H1 (cell line): Measurements from ENCODE around the gene HSFX4.

ENCODE experiments used
- PHF8 ChIP-seq: fragments of 200-600 bp; sonication (generic); conservative IDR thresholded peaks from 2 replicates; pipeline ENCODE4 v1.7.1; 2012; ENCODE audit warnings: low read depth, mild to moderate bottlenecking, inconsistent platforms, low read length, moderate library complexity
- TBP ChIP-seq: IDR thresholded peaks from 2 replicates; pipeline ENCODE4 v1.6.1; 2011; ENCODE audit warnings: low read depth, low read length, improper control_type of control experiment
- TEAD4 ChIP-seq: IDR thresholded peaks from 2 replicates; pipeline ENCODE4 v1.6.1; 2012; ENCODE audit warnings: low read depth, low read length, inconsistent platforms, mixed read lengths
- TF ChIP-seq, protein P1 (sequence below): IDR thresholded peaks from 2 replicates; pipeline ENCODE4 v1.6.1; 2012; ENCODE audit warnings: inconsistent platforms
- TF ChIP-seq, protein P2 (sequence below), 3 experiments: IDR thresholded peaks; 1 replicate in 2 of 3; 2 replicates in 1 of 3; pipeline versions ENCODE4 v1.5.1 to v1.6.1; 2011; ENCODE audit warnings: low read length in 3 of 3, mild to moderate bottlenecking in 3 of 3, inconsistent platforms in 2 of 3, low read depth in 1 of 3, moderate library complexity in 1 of 3; ENCODE audit not compliant: insufficient read depth in 1 of 3; ENCODE audit errors: control extremely low read depth in 1 of 3

DNA sequence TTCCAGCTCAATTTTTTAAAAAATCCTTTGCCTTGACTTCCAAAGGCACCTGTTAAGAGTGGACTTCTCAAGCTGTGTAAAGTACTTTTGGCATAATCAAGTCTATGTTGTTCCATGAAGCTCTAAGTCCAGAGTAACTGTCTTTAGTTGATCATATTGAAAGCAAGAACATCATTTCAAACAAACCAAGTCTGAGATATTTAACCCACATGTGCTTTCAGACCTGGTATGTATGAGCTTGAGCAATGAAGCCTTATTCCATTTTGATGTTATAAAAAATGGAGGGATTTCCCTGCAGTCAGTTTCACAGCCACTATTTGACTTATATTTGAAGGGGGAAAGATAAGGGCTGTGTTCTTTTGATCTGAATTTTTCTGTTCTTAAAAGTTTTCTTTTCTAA, 32.6 kb downstream of the HSFX4 start:
- TF ChIP-seq, protein P1, sequence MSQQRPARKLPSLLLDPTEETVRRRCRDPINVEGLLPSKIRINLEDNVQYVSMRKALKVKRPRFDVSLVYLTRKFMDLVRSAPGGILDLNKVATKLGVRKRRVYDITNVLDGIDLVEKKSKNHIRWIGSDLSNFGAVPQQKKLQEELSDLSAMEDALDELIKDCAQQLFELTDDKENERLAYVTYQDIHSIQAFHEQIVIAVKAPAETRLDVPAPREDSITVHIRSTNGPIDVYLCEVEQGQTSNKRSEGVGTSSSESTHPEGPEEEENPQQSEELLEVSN = no peak
- TF ChIP-seq, protein P2, sequence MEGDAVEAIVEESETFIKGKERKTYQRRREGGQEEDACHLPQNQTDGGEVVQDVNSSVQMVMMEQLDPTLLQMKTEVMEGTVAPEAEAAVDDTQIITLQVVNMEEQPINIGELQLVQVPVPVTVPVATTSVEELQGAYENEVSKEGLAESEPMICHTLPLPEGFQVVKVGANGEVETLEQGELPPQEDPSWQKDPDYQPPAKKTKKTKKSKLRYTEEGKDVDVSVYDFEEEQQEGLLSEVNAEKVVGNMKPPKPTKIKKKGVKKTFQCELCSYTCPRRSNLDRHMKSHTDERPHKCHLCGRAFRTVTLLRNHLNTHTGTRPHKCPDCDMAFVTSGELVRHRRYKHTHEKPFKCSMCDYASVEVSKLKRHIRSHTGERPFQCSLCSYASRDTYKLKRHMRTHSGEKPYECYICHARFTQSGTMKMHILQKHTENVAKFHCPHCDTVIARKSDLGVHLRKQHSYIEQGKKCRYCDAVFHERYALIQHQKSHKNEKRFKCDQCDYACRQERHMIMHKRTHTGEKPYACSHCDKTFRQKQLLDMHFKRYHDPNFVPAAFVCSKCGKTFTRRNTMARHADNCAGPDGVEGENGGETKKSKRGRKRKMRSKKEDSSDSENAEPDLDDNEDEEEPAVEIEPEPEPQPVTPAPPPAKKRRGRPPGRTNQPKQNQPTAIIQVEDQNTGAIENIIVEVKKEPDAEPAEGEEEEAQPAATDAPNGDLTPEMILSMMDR (IDR thresholded peaks at IDR 0.05; ENCODE audit: control extremely low read depth in 1 of 3, insufficient read depth in 1 of 3, low read depth in 1 of 3, low read length in 3 of 3) = no peak
- TF ChIP-seq TEAD4 (no peak), TBP (no peak), PHF8 (no peak)
